Loucy (cell line): ENCODE results near the gene AGBL4.

ENCODE experiments used
- CTCF ChIP-seq: fragments of 200-600 bp; sonication (generic); conservative IDR thresholded peaks from 2 replicates; pipeline ENCODE4 v1.5.1; 2014; ENCODE audit warnings: mild to moderate bottlenecking, antibody characterized with exemption, low read length
- EZH2phosphoT487 ChIP-seq: fragments of 200-600 bp; IDR thresholded peaks from 2 replicates; pipeline ENCODE4 v1.6.1; 2018; ENCODE audit warnings: antibody characterized with exemption, mild to moderate bottlenecking, moderate library complexity, borderline replicate concordance

- TF ChIP-seq CTCF: no peak
- TF ChIP-seq EZH2phosphoT487: no peak
Observed at GRCh38 chr1:48668339-48668738, 1355.4 kb downstream of the AGBL4 start.
